Measurements from ENCODE around the gene SEMA3A.

SEMA3A gene

DNA sequence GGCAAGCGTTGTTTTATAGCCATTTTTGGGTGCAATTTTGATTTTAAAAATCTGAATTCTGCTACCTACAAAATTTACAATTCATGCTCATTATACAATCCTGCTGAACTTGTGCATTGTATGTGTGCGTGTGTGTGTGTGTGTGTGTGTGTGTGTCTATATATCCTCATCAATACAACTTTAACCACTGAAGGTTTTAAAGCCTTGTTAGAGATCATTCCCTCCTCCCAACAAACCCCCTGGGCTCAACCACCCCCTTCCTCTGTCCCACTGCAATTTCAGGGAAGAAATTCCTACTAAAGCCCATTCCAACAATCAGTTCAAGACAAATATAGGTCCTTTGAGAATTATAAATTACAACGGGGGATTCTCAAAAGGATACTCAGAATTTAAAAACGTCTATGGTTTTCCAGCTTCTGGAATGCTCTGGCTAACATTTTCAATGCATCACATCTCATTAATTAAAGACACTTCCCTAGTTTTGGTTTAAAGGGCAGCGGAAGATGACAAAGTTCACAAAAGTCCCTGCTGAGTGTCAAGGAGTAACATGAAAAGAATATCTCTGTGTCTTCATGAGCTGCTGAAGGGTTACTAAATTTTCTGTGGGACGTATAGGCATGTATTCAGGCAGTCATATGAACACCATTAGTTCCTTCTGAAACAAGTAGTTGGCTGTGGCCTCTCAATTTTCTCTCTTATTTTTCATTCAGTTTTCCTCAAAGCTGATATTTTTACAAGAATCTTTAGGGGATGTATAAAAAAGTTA is 889 bp upstream of the SEMA3A start:
- DNase-seq = no peak

DNA sequence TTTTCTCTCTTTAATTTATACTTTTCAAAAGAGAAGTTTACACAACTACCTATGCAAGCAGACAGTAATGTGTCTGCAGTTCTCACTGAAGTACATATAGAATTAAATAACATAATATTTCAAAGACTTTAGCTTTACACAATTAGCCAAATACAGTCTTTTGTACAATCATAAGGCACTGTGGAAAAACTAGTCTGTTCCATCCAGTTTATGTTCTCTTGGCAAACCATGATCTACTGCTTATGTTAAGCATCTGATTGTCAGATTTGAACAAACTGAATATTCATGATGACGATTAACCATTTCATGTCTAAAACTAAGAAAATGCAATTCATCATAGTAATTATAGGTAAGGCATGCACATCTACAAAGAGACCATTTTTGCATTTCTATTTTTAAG is 842 bp downstream of the SEMA3A start:
- DNase-seq = no peak

DNA sequence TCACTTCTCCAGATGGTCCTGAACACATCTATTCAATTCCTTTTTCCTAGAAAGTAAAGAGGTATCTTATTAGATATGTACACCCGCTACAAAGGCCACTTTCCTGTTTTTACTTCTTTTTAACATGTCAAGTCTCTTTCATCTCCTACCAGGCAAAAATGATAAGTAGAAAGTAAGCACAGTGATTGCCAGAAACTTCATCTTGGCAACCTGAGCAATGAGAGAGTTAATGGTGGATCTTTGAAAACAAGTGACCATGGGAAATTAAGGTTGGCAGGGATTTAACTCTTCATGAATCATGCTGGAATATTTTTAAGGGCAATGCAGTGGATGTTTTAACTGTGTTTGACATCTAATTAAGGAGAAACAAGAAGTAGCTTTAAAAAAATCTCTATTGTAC is 2.7 kb downstream of the SEMA3A start:
- DNase-seq = no peak

DNA sequence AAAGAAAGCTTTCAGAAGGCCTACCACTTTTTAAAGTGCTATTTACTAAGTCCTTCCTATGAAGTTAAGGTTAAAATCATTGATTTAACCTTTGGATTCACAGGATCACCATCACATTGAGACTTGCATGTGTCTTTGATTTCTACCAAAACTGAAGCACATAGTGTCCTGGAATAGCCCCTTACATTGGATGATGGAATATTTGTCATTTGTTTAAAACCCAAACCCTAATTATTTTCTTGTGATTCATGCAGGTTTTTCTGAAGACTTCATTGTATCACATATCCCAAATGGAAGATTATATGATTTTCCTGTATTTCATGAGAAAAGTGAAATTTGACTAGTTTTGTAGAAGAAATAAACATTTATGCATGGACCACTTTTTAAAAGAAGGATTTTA is 3.3 kb downstream of the SEMA3A start:
- no peak for DNase-seq

DNA sequence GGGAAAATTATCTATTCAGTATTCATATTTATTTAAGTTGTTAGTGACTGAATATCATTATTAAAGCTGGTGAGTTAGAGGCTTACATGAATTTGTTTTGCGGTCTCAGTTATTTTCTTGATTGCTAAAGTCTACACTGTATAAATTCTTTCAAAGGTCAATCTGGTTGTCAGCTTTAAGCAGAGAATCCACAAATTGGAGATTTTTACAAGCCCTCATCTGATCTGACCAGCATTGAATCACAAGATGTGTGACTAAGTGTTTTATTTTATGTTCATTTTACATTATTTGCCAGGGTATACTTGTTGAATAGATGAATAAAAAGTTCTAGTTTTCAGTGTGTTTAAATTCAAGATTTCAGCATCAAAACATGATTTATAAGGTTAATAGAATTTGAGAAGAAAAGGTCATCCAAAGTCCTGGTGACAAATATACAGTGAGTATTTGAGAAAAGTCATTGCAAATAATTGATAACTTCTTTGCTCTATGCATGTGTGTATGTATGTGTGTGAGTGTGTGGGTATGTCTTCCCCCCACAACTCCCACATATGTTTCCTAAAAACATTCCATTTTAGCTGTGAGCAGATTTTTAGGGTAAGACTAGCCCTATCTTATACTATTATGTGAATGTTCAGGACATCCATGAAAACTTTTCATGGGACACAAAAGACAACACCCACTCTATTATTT is 4.4 kb downstream of the SEMA3A start:
- DNase-seq = no peak

DNA sequence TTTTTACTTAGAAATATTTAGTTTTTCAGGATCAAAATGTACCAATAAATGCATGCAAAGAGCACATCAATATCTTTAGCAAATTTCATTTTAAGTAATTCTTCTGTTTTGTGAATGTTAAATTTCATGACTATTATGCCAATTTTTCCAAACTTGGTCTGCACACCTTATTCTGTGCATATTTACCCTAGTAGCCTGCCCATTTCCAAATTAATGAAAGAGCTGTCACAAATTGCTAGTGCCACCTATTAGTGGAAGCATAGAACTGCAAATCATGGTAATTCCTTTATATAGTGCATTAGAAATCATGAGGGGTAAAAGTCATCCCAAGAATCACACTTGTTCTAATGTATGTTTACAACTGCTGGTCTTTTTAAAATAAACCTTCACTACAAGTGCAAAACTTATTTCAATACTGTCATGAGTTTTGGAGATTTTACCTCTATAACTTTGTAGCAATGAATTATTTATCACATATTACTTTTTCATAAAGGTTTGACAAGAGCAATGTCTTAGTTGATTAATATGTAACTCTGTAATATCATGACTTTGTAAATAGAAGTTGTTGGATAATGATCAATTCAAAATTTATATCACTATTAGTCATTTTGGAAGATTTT is 5.7 kb downstream of the SEMA3A start:
- DNase-seq = no peak

DNA sequence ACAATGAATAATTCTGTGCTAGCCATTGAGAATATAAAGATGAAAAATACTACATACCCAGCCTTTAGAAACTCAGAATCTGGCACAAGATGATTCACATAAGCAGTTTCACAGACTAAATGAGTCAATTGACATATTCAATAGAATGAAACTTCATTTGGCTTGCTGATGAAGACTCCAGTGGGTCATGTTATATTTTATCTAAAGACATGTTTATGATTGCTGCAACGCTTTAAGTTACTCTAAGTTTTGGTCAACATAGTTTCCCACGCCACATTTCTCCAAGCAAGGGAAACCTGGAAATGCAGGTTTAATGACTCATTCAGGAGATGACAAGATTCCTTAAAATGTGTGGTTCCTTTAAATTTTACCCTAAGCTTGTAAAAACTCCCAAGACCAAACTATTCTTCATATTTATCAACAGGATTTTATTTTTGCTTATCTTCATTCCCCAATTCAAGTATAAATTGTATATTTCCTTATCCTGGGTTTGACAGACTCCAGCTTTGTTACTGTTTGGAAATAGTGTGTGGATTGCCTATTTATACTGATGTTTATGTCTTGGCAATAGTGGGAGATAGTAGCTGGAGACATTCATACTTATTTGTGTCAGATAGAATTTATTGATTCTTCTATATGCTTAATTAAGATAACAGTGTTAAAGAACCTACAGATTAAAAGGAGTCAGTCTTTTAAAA is 6.6 kb downstream of the SEMA3A start:
- DNase-seq = no peak

DNA sequence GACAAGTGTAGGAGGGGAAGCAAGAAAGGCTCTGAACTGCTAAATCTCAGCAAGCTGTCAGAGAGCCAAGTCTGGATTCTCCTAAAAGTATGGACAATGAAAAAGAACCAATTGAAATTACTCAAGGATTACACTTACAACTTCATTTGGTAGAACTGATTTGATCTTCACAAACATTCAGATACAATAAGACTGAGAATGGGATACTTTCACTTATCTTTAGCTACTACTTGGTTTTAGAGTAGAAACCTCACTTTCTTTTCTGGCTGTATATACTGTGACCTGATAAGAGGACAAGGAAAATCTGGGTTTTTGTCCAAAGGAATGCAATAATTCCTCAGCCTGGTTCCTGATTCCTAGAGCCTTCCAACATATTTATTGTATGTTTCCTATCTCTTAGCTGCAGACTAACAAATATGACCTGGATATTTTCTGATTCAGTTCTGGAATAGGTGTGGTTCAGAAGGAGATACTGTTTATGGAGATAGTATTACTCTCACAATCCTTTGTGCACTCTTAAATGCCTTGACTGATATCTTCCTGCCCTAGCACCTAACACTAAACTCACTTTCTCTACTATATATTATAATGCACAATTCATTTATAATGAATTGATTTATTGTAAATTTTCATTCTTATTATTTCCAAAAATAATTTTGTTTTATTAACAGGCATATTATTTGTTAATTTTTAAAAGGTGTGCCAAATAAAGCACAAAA is 7.3 kb downstream of the SEMA3A start:
- no peak for DNase-seq

DNA sequence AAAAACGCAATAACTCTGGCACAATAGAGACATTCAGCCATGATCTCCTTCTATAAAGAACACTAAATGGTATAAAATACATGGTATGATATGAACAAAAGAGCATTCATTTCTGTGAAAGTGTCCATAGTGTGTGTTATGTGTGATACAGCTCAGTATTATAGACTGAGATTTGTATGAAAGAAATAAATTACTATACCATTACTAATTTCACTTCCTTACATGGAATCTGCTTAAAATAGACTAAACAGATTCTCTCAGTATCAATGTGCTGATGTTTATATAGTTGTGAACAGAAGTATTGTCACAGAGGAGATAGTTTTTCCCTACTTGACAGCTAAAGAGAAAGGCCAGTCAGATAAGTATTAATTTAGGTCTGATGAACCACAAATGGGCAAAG is 10.8 kb downstream of the SEMA3A start:
- DNase-seq = no peak

DNA sequence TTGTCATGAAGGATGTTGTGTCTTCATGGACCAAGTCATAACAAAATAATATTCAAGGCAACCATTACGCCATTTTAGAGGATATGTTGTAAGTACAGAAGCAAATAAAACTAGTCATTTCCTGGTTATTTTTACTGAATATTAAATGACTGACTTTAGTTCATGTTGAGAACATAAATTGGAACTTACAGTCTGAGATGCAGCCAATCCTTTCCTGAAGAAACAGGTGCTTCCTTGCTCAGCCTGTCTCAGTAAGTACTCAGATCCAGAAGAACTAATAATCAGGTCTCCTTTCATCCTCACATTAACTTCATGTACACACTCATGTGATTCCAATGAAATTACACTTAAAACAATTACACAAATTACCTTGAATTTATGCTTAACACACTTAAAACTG is 12.3 kb downstream of the SEMA3A start:
- DNase-seq = no peak

DNA sequence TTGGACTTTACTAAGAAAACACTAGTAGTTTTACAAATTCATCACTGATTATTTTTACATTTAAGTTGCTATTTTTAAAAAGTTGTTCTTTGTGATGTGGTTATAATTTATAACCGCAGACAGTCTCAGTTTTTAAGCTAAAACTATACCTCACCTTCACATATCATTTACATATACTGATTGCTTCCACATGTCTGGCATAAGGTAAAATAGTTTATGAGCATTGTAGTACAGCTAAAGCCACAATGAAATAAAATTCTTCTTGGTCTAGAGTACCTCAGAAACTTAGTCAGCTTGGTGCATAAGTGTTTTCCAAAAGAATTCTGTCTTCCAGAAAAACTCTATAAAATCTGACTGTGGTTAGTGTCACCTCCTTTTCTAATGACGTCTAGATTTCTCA is 13.0 kb downstream of the SEMA3A start:
- DNase-seq = no peak

DNA sequence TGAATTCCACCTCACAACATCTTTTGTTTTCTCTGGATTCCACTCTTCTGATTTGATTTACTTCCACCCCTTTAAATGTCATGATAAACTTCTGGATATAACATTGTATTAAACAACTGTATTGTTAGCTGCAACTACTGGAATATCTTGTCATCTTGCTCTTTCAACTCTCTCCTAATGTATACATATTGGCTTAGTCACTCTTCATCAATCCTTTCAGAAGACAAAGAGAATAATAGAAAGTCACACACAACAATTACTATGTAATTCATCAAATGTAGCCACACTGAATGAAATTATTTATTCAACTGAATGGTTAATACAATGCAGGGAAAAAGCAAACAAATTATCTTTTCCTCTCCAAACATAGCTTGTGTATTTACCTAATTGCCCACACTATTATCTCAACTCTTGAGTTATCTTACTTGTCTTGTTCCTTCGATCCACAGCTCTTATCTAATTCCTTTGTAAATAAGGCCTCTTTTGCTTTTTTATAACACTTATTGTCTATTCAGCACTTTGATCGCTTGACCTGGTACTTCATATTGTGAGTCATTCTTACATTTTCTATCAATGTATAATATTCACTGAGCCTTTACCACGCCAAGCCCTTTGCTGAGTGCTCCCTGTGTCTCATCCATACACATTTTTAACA is 16.7 kb downstream of the SEMA3A start:
- DNase-seq = no peak

DNA sequence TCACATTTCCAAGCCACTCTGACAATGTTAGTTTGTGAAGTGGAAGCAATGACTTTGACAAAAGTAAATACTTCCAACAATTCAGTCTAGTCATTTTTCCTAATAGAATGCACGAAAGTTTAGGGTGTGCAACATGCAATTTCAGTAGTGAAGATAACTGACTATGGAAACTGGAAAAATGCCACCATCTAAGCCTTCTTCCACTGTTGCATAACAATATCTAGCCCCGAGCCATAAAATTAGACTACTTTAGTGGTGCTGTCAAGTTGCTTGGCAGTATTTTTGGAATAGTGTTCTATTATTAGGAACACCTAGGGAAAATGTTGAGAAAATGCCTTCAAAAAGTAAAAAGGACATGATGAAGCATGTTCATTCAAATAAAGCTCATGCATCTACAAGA is 17.9 kb downstream of the SEMA3A start:
- no peak for DNase-seq

DNA sequence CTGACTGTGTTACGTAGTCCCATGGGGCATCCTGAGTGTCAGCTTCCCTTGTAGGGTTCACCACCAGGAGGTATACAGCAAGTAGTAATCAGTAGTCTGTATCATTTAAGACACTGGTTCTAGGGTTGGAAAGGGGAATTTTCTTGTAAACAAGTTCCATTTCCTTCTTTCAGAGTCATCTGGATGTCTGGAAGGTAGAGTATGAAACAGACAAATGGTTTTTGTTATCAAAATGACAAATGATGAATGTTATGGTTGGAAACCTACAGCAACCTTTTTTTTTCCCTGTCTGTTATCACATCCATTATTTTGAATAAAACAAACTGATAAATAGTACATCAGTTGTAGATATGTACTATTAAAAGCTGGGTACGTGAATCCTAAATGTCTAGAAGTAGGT is 19.1 kb downstream of the SEMA3A start:
- no peak for DNase-seq

DNA sequence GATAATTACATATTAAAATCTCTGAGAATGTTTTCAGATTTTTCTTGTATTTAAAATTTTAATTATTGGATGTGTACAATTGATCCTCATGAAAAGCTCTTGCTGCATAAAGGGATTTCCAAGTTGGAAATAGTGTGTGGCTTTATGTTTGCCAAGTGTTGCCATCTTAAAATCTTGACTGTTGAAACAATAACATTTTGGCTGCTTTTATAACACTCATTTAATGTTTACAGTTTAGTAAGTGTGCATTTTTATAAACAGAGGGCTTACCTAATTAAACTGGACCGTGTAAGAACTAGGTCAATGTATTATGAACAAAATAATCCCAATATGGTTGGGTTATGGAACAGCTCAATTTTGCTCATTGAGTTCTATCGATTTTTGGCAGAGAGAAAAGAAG is 23.9 kb downstream of the SEMA3A start:
- no peak for DNase-seq

DNA sequence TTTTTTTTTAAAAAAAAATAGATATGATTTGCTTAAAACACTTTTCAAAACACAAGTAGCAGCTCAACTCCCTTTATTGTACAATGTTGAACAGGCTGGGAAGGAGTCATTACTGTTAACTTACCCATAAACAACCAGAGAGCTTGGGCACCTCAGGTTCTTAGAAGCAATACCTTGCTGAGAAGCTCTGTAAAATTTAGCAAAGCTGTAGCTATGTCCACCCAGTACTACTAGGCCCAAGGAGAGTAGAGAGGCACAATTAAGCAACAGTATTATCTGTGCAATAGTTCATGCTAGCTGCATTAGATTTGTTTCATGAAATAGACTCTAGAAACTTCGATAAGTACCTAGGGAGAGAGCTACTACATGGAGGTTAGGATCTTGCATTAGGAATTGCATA is 32.0 kb downstream of the SEMA3A start:
- no peak for DNase-seq

DNA sequence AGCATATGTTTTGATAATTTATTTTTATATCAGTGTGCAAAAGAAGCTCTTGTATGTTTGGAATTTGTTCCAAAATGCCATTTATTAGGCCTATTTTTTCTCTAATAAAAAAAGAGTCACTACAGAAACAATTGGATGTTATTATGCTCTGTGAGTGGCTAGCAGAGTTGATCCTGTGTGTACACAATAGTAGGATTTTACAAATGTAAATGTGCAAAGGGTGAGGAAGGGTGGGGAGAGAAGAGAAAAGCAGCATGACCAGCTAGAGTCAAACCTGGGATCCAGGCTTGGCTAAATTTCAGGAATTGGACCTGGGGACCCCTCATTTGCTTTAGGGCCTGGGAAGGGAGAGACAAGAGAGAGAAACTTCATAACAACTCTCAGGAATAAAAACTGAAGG is 32.5 kb downstream of the SEMA3A start:
- DNase-seq = no peak

DNA sequence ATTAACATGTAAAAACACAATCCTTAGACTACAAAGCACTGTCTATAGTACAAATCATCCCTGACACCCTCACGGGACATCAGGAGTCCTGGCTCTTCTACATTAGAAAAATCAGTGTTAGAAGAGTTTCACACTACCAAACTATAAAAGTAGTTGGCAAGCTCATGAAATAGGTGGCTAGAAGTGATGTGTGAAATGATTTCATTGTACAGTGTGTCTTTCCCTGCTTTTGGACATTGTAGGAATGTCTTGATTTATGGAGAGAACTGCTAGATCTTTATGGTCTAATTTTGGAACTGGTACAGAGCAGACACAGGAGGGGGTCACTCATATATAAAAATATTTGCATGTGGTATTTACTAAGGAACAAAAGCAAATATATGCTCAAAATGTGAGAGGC is 33.2 kb downstream of the SEMA3A start:
- no peak for DNase-seq

DNA sequence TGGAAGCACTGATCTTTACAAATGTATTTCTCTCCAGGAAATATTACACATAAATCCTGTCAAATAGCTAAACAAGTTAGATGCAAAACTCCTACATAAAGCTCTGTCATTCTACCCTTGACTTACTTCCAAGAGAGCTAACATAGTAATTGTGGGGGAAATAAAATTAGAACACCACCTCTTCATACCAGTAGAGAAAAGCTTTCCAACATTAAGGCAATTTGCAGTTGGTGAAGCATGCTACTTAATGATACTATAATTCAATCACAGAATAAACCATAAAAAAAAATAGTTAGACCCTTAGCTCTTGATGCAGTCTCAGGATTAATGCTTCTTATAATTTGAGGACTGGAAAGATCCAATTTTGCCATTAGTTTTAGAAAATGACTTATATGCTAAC is 35.2 kb downstream of the SEMA3A start:
- DNase-seq = no peak

DNA sequence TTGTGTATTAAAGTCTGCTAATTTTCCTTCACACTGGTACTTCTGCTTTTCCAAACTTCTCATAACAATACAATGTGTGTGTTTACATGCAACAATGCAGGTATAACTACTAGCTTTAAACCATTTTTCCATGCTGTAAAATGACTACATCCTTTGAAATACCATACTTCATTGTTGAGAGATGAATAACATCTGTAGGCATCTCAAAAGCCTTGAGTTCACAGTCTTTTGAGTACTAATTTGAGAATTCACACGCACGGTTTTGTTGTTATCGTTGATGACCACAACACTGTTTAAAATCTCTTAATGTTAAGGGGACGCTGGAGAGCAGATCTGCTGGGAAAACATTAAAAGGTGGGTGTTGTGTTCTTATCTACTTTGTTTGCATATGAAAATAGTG is 37.4 kb downstream of the SEMA3A start:
- no peak for DNase-seq

DNA sequence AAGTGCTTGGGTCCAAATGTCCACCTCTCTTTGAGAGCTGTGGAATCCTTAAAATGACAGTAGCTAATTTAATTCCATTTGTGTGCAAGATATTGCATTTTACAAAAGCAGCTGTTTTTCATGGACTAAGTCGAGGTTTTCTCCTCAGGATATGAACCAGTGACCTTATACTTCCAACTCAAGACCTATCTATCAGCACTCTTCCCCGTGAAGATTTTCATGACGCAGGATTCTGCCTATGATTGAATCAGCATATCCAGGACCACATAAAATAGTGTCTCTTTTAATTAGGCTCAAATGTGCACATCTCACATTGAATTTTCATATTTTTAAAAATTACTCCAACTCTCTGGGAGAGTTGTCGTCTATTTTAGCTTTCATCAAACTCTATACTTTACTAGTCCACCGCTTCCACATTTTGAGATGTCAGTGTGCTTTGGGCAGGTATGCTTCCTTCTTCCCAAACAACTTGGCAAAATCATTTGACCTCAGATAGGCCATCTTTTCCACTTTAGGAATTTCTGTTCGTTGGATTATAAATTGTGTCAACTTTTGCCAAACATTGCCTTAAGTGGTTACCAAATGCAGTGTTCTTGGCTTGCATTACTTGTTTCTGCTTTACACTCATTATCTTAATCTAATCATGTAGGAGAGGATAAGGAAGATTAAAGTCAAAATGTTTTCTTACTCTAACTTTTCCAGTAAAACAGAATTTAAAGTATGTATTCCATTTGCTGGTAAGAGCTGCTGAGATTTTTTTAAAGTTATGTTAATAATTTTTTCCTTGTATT is 39.4 kb downstream of the SEMA3A start:
- DNase-seq = no peak

DNA sequence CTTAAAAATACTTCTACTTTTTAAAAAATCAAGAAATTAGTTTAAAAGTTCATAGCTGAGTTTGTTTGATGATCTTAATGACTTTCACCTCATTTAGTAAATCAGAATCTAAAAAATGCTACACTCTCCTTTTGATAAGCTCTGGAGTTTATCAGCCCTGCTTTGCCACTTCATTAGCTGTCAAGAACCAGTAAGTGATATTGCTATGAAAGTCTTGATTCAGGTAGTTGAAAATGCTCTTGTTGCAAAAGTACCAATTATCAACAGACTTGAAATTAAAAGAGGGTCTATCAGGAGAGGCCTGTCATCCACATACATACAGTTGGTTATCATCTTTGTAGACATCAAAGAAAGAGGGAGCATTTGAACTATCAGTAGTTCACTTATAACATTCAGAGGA is 41.6 kb downstream of the SEMA3A start:
- no peak for DNase-seq
